ENCODE measurements around the gene GPR142.
"Not testable (repeated sequence)": the region's sequence is repeated elsewhere in the genome, so short reads cannot be mapped to it uniquely, and the experiment has no call there.

Gene GPR142

GRCh38 chr17:74394977-74395376 is 27.7 kb downstream of the GPR142 start:
- FAIRE-seq, result no peak

- FAIRE-seq, result no peak
Observed at GRCh38 chr17:74396567-74396966, 29.3 kb downstream of the GPR142 start.

GRCh38 chr17:74402048-74402447 is 34.7 kb downstream of the GPR142 start:
- no peak for FAIRE-seq

GRCh38 chr17:74403512-74404137 is 36.3 kb downstream of the GPR142 start:
- no peak for FAIRE-seq

GRCh38 chr17:74404218-74404617 is 36.9 kb downstream of the GPR142 start:
- no peak for FAIRE-seq

GRCh38 chr17:74404789-74405188 is 37.5 kb downstream of the GPR142 start:
- FAIRE-seq, result no peak

GRCh38 chr17:74405311-74405710 is 38.0 kb downstream of the GPR142 start:
- FAIRE-seq, result not testable (repeated sequence)

- FAIRE-seq, result no peak
Observed at GRCh38 chr17:74407384-74407783, 40.1 kb downstream of the GPR142 start.

- FAIRE-seq, result no peak
Observed at GRCh38 chr17:74408262-74408661, 41.0 kb downstream of the GPR142 start.

GRCh38 chr17:74408815-74409214 is 41.5 kb downstream of the GPR142 start:
- FAIRE-seq, result no peak

- no peak for FAIRE-seq
Observed at GRCh38 chr17:74410001-74410443, 42.7 kb downstream of the GPR142 start.

- no peak for FAIRE-seq
Observed at GRCh38 chr17:74412581-74412980, 45.3 kb downstream of the GPR142 start.

GRCh38 chr17:74413491-74413890 is 46.2 kb downstream of the GPR142 start:
- FAIRE-seq, result no peak

- no peak for FAIRE-seq
Observed at GRCh38 chr17:74414510-74414909, 47.2 kb downstream of the GPR142 start.

GRCh38 chr17:74415608-74416396 is 48.5 kb downstream of the GPR142 start:
- FAIRE-seq, result no peak

GRCh38 chr17:74417178-74418045 is 50.1 kb downstream of the GPR142 start:
- no peak for FAIRE-seq

- no peak for FAIRE-seq
Observed at GRCh38 chr17:74419928-74420411, 52.7 kb downstream of the GPR142 start.
